Transverse colon (tissue), 4 donors: Measurements from ENCODE around the gene PDIA4. TPM values are rescaled to one million over a fixed set of nuclear protein-coding genes. Genes with fewer than 3 reads are reported as not detected.
"Not testable (repeated sequence)": the region's sequence is repeated elsewhere in the genome, so short reads cannot be mapped to it uniquely, and the experiment has no call there.

Source experiments
- DNase-seq: peaks from one replicate; pipeline ENCODE4 v3.0.0-alpha.2; 2019
- H3K27ac ChIP-seq, 4 donors: fragments of 200-600 bp; sonication (generic); 2 replicates each; pipeline ENCODE4 v1.5.1; 2016 to 2018; ENCODE audit warnings: inconsistent platforms in 4 of 4
- H3K27me3 ChIP-seq: fragments of 200-600 bp; sonication (generic); 2 replicates; pipeline ENCODE4 v1.5.1; 2017; ENCODE audit warnings: inconsistent platforms
- H3K36me3 ChIP-seq, 4 donors: fragments of 200-600 bp; sonication (generic); 2 replicates each; pipeline ENCODE4 v1.5.1; 2017 to 2019; ENCODE audit warnings: inconsistent platforms in 4 of 4
- H3K4me1 ChIP-seq, 4 donors: fragments of 200-600 bp; sonication (generic); 2 replicates each; pipeline ENCODE4 v1.5.1; 2017 to 2020; ENCODE audit warnings: inconsistent platforms in 4 of 4
- H3K4me3 ChIP-seq, 4 donors: fragments of 200-600 bp; sonication (generic); 1 replicate in 1 of 4; 2 replicates in 3 of 4; pipeline versions ENCODE4 v1.5.1 to v1.6.1; 2017 to 2019; ENCODE audit warnings: inconsistent platforms in 4 of 4
- H3K9me3 ChIP-seq, 2 donors: fragments of 200-600 bp; sonication (generic); 2 replicates each; pipeline ENCODE4 v1.5.1; 2017 to 2019; ENCODE audit warnings: inconsistent platforms in 2 of 2
- EP300 ChIP-seq: sonication (generic); formaldehyde crosslinking; IDR thresholded peaks from one replicate; pipeline ENCODE4 v1.6.1; 2017; ENCODE audit warnings: antibody characterized with exemption, low read depth
- POLR2A ChIP-seq: fragments of 450-650 bp; IDR thresholded peaks from one replicate; pipeline ENCODE4 v1.6.1; 2016; ENCODE audit warnings: antibody characterized with exemption, mild to moderate bottlenecking, moderate library complexity
- POLR2AphosphoS5 ChIP-seq, 3 donors: sonication (generic); formaldehyde crosslinking; IDR thresholded peaks; one replicate each; pipeline ENCODE4 v1.6.1; 2016; ENCODE audit warnings: antibody characterized with exemption in 3 of 3
- WGBS, 2 donors: methylation state at CpG; one replicate each; pipeline ENCODE4 v1.1.5; 2018; ENCODE audit warnings: low coverage in 1 of 2; 5-methylcytosine and 5-hydroxymethylcytosine counted together
- in situ Hi-C, 4 donors: fragments of 200-750 bp; cut with MboI; loops; one replicate each; pipeline versions ENCODE4 v1.15.0 to v1.15.1; 2017; ENCODE audit warnings: low sequenced_read_pairs in 3 of 4, low pct_ligation_motif_present in 1 of 4, low pct_unique_long_range_greater_than_20kb in 1 of 4
- intact Hi-C: fragments of 100-400 bp; cut with DNase I; formaldehyde crosslinking; loops from one replicate; pipeline ENCODE4 v1.15.1; 2023; ENCODE audit warnings: low total_unique reads
- total RNA-seq, 4 donors: library from RNA; depleted of rRNA; stranded (reverse); fragments of >200 nt; gene quantifications; one replicate each; pipeline ENCODE4 v1.1.0, GENCODE V29; 2016
- TF ChIP-seq, protein P1 (sequence below), 5 experiments: fragments of 200-600 bp in 3 of 5; fragments of 450-650 bp in 2 of 5; sonication (generic) in 3 of 5; IDR thresholded peaks; 1 replicate in 2 of 5; 2 replicates in 3 of 5; pipeline ENCODE4 v1.5.1; 2016 to 2017; ENCODE audit warnings: antibody characterized with exemption in 5 of 5, inconsistent platforms in 3 of 5, mild to moderate bottlenecking in 2 of 5, moderate library complexity in 1 of 5

The PDIA4 gene
- total RNA-seq, 4 donors from 2014 or later: 44.5 to 79.5 (median 74.7) TPM

- H3K27ac ChIP-seq: no peak overlapping the region
- no peak for DNase-seq
- H3K9me3 ChIP-seq: no peaks in the 10 kb centered on the region
- 71 to 75% methylated on average over 2 to 9 of the region's 9 CpGs for WGBS, 2 donors
- peaks cover 17% of the 10 kb centered on the region for H3K27me3 ChIP-seq
- H3K4me1 ChIP-seq: peaks cover 0 to 23% (median 17%) of the 10 kb centered on the region in 4 donors
- in situ Hi-C loops (no loop called here), intact Hi-C loops (no loop called here)
- no peak overlapping the region for H3K4me3 ChIP-seq
- TF ChIP-seq, protein P1, sequence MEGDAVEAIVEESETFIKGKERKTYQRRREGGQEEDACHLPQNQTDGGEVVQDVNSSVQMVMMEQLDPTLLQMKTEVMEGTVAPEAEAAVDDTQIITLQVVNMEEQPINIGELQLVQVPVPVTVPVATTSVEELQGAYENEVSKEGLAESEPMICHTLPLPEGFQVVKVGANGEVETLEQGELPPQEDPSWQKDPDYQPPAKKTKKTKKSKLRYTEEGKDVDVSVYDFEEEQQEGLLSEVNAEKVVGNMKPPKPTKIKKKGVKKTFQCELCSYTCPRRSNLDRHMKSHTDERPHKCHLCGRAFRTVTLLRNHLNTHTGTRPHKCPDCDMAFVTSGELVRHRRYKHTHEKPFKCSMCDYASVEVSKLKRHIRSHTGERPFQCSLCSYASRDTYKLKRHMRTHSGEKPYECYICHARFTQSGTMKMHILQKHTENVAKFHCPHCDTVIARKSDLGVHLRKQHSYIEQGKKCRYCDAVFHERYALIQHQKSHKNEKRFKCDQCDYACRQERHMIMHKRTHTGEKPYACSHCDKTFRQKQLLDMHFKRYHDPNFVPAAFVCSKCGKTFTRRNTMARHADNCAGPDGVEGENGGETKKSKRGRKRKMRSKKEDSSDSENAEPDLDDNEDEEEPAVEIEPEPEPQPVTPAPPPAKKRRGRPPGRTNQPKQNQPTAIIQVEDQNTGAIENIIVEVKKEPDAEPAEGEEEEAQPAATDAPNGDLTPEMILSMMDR (IDR thresholded peaks at IDR 0.05): no peak
- TF ChIP-seq POLR2AphosphoS5 (IDR thresholded peaks at IDR 0.05) (no peak), EP300 (no peak), POLR2A (no peak)
- H3K36me3 ChIP-seq: no peaks in the 10 kb centered on the region
These were observed 48.5 kb downstream of the PDIA4 start for GRCh38 chr7:148979827-148980226.

DNA sequence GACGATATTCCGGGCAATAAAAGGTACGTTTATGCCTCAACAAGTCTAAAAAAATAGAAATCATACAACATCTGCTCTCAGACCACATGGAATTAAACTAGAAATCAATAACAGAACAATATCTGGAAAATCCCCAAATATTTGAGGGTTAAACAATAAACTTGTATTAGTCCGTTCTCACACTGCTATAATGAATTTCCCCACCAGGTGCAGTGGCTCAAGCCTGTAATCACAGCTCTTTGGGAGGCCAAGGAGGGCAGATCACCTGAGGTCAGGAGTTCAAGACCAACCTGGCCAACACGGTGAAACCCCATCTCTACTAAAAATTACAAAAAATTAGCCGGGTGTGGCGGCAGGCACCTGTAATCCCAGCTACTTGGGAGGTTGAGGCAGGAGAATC, 49.2 kb downstream of the PDIA4 start:
- H3K27ac ChIP-seq, in situ Hi-C loops, intact Hi-C loops, H3K36me3 ChIP-seq, DNase-seq, H3K4me3 ChIP-seq, H3K9me3 ChIP-seq: not testable (repeated sequence)
- 61% methylated on average over 4 to 7 of the region's 7 CpGs for WGBS, 2 donors
- peaks cover 0 to 18% (median 14%) of the 10 kb centered on the region in 4 donors for H3K4me1 ChIP-seq
- H3K27me3 ChIP-seq: peaks cover 17% of the 10 kb centered on the region

GRCh38 chr7:148978091-148978490, 50.2 kb downstream of the PDIA4 start:
- 61 to 71% methylated on average over 8 of the region's 8 CpGs for WGBS, 2 donors
- Histone ChIP-seq H3K36me3 (no peaks in the 10 kb centered on the region), H3K4me3 (no peak overlapping the region), H3K9me3 (no peaks in the 10 kb centered on the region), H3K27ac (no peak overlapping the region), H3K27me3 (peaks cover 17% of the 10 kb centered on the region), H3K4me1 (peaks cover 0 to 8% (median 7%) of the 10 kb centered on the region in 4 donors)
- intact Hi-C loops (no loop called here), in situ Hi-C loops (no loop called here)
- DNase-seq: no peak
- TF ChIP-seq POLR2AphosphoS5 (IDR thresholded peaks at IDR 0.05) (no peak), POLR2A (no peak), EP300 (no peak)
- TF ChIP-seq, protein P1 (IDR thresholded peaks at IDR 0.05): no peak

DNA sequence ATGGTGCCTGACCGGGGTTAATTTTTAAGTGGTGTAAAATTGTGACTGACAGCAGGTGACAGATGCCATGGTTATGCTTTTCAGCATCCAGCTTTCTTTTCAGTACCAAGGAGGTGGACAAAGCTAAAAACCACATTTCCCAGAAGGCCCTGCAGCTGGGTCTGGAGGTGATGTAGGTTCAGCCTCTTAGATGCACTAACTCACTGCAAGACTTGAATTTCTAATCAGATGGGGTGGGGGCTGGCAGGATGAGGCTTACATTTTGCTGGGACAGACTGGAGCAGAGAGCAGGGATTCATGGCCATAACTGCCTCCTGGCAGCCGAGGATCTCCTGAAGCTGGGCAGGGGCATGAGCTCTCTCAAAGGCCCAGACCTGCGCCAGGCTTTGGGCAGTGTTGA, 52.4 kb downstream of the PDIA4 start:
- WGBS, 2 donors: 88% methylated on average over 3 of the region's 3 CpGs; no CpG with 5 or more reads in 1 of the 2 donors
- intact Hi-C loops (no loop called here), in situ Hi-C loops (no loop called here)
- no peak overlapping the region for H3K27ac ChIP-seq
- no peak overlapping the region for H3K4me3 ChIP-seq
- no peaks in the 10 kb centered on the region for H3K4me1 ChIP-seq
- peaks cover 3% of the 10 kb centered on the region for H3K27me3 ChIP-seq
- no peaks in the 10 kb centered on the region for H3K9me3 ChIP-seq
- DNase-seq: no peak
- no peaks in the 10 kb centered on the region for H3K36me3 ChIP-seq
- TF ChIP-seq EP300 (no peak), POLR2A (no peak), POLR2AphosphoS5 (IDR thresholded peaks at IDR 0.05) (no peak)
- TF ChIP-seq, protein P1 (IDR thresholded peaks at IDR 0.05): no peak

GRCh38 chr7:148973256-148973655, 55.0 kb downstream of the PDIA4 start:
- in situ Hi-C loops: loop anchor here in 2 of 4 donors (25.0 kb wide), 2 partner anchors 111 to 711 kb away; no protein-coding TSS in a partner anchor
- intact Hi-C loops: loop anchor here (5.0 kb wide), 1 partner anchor 481 kb away; no protein-coding TSS in a partner anchor
- no peaks in the 10 kb centered on the region for H3K27me3 ChIP-seq
- no peak for DNase-seq
- no peak overlapping the region for H3K27ac ChIP-seq
- no peak overlapping the region for H3K4me3 ChIP-seq
- H3K9me3 ChIP-seq: no peaks in the 10 kb centered on the region
- H3K36me3 ChIP-seq: no peaks in the 10 kb centered on the region
- WGBS, 2 donors: 60 to 63% methylated on average over 5 to 6 of the region's 6 CpGs
- TF ChIP-seq POLR2A (no peak), POLR2AphosphoS5 (IDR thresholded peaks at IDR 0.05) (no peak), EP300 (no peak)
- TF ChIP-seq, protein P1 (IDR thresholded peaks at IDR 0.05): no peak
- H3K4me1 ChIP-seq: no peaks in the 10 kb centered on the region
